ENCODE data around the gene ATXN1.
"Not testable (repeated sequence)": the region's sequence is repeated elsewhere in the genome, so short reads cannot be mapped to it uniquely, and the experiment has no call there.

The ATXN1 gene

GRCh38 chr6:16540804-16541752, 220.2 kb downstream of the ATXN1 start:
- no peak for TF ChIP-seq CTCF (IDR thresholded peaks at IDR 0.05)
- no peak overlapping the region for H3K9ac ChIP-seq
- H3K4me3 ChIP-seq (ENCODE audit: low read depth, low read length): no peak overlapping the region

GRCh38 chr6:16540383-16540782, 220.9 kb downstream of the ATXN1 start:
- not testable (repeated sequence) for H3K9me3 ChIP-seq (ENCODE audit: control insufficient read depth, low read length); H3K9ac ChIP-seq; H3K36me3 ChIP-seq (ENCODE audit: control insufficient read depth, insufficient read depth, low read length); H3K27me3 ChIP-seq (ENCODE audit: control insufficient read depth, insufficient read depth, low read length); H3K4me2 ChIP-seq (ENCODE audit: low read length); H3K79me2 ChIP-seq; H2AFZ ChIP-seq; H3K4me1 ChIP-seq; H3K27ac ChIP-seq; H3K4me3 ChIP-seq (ENCODE audit: low read depth, low read length)

More at GRCh38 chr6:16540804-16541752, 220.2 kb downstream of the ATXN1 start:
- Histone ChIP-seq H3K4me1 (peaks cover 3% of the 10 kb centered on the region), H2AFZ (no peak overlapping the region), H3K36me3 (ENCODE audit: control insufficient read depth, insufficient read depth, low read length) (no peaks in the 10 kb centered on the region), H3K4me2 (ENCODE audit: low read length) (no peak overlapping the region), H3K27me3 (ENCODE audit: control insufficient read depth, insufficient read depth, low read length) (no peaks in the 10 kb centered on the region), H3K27ac (no peak overlapping the region), H3K9me3 (ENCODE audit: control insufficient read depth, low read length) (no peaks in the 10 kb centered on the region), H3K79me2 (no peaks in the 10 kb centered on the region)

GRCh38 chr6:16539086-16539931, 222.0 kb downstream of the ATXN1 start:
- Histone ChIP-seq H3K4me1 (peaks cover 3% of the 10 kb centered on the region), H3K27me3 (ENCODE audit: control insufficient read depth, insufficient read depth, low read length) (no peaks in the 10 kb centered on the region), H3K27ac (no peak overlapping the region), H3K4me2 (ENCODE audit: low read length) (no peak overlapping the region), H2AFZ (no peak overlapping the region), H3K4me3 (ENCODE audit: low read depth, low read length) (no peak overlapping the region), H3K9ac (no peak overlapping the region), H3K9me3 (ENCODE audit: control insufficient read depth, low read length) (no peaks in the 10 kb centered on the region), H3K79me2 (no peaks in the 10 kb centered on the region), H3K36me3 (ENCODE audit: control insufficient read depth, insufficient read depth, low read length) (no peaks in the 10 kb centered on the region)
- TF ChIP-seq CTCF (IDR thresholded peaks at IDR 0.05): no peak

- Histone ChIP-seq H3K4me1 (no peaks in the 10 kb centered on the region), H3K9ac (no peak overlapping the region), H2AFZ (no peak overlapping the region), H3K27me3 (ENCODE audit: control insufficient read depth, insufficient read depth, low read length) (no peaks in the 10 kb centered on the region), H3K79me2 (no peaks in the 10 kb centered on the region), H3K4me2 (ENCODE audit: low read length) (no peak overlapping the region), H3K9me3 (ENCODE audit: control insufficient read depth, low read length) (no peaks in the 10 kb centered on the region), H3K4me3 (ENCODE audit: low read depth, low read length) (no peak overlapping the region), H3K36me3 (ENCODE audit: control insufficient read depth, insufficient read depth, low read length) (no peaks in the 10 kb centered on the region), H3K27ac (no peak overlapping the region)
- TF ChIP-seq CTCF (IDR thresholded peaks at IDR 0.05): no peak
These were observed 225.7 kb downstream of the ATXN1 start for GRCh38 chr6:16535564-16535963.

- H3K36me3 ChIP-seq (ENCODE audit: control insufficient read depth, insufficient read depth, low read length): no peaks in the 10 kb centered on the region
These were observed 227.5 kb downstream of the ATXN1 start for GRCh38 chr6:16533721-16534136.

More at GRCh38 chr6:16533721-16534136, 227.5 kb downstream of the ATXN1 start:
- Histone ChIP-seq H3K9ac (no peak overlapping the region), H3K27me3 (ENCODE audit: control insufficient read depth, insufficient read depth, low read length) (no peaks in the 10 kb centered on the region), H3K4me1 (no peaks in the 10 kb centered on the region), H3K27ac (no peak overlapping the region), H2AFZ (no peak overlapping the region), H3K4me3 (ENCODE audit: low read depth, low read length) (no peak overlapping the region), H3K79me2 (no peaks in the 10 kb centered on the region), H3K4me2 (ENCODE audit: low read length) (no peak overlapping the region), H3K9me3 (ENCODE audit: control insufficient read depth, low read length) (no peaks in the 10 kb centered on the region)
- no peak for TF ChIP-seq CTCF (IDR thresholded peaks at IDR 0.05)
